Activated CD8-positive, alpha-beta T cell treated with anti-CD3 and anti-CD28 coated beads, Interleukin-2, amount 10 ng/mL, durations not matched to agents 7 days and 5 days (primary cell): ENCODE measurements around the gene FASTKD2. TPM values are rescaled to one million over a fixed set of nuclear protein-coding genes. Genes with fewer than 3 reads are reported as not detected.

ENCODE experiments used
- microRNA-seq: library from miRNA; unstranded; fragments of <30 nt; microRNA quantifications from one replicate; pipeline ENCODE4 v1.2.0, GENCODE V29; 2022
- total RNA-seq, 2 experiments: library from RNA; stranded (reverse); gene quantifications; one replicate each; pipeline ENCODE4 v1.2.3, GENCODE V29; 2021

FASTKD2 gene
- total RNA-seq, 2 experiments from 2014 or later, result 20.2 to 20.8 TPM

Small RNA genes lying within 50 kb of the gene (microRNA-seq; reads per million reads assigned to microRNA genes)
- gene MIR3130-1, result not detected
- gene MIR3130-2, result not detected

Other genes with a start within 250 kb of the FASTKD2 start
- not detected for gene FAM237A, start 123.1 kb upstream of the FASTKD2 start, total RNA-seq
- not detected for gene DYTN, start 47.2 kb upstream of the FASTKD2 start, total RNA-seq
- gene MDH1B, start 278 bp upstream of the FASTKD2 start, total RNA-seq, result under 1 TPM; 0.55 to 0.57 TPM
- not detected for gene CPO, start 173.9 kb downstream of the FASTKD2 start, total RNA-seq